ENCODE results near the gene NECTIN4.

DNA sequence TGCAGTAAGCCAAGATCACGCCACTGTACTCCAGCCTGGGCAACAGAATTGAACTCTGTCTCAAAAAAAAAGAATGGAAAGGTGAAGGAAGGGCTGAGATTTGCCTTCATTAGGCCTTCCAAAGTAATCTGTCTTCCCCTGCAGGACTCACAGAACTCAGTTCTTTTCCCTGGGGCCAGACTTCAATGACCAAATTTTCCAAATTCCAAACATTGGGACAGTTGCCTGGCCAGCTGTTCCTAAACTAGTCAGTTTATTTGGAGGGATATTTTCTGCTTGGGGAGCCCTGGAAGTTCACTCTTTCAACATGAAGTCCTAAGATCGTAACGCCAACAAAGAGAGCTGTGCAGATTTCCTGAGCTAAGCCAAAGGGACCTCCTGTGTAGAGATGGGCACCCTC, 48.5 kb upstream of the NECTIN4 start:
- TF ChIP-seq, protein P1, sequence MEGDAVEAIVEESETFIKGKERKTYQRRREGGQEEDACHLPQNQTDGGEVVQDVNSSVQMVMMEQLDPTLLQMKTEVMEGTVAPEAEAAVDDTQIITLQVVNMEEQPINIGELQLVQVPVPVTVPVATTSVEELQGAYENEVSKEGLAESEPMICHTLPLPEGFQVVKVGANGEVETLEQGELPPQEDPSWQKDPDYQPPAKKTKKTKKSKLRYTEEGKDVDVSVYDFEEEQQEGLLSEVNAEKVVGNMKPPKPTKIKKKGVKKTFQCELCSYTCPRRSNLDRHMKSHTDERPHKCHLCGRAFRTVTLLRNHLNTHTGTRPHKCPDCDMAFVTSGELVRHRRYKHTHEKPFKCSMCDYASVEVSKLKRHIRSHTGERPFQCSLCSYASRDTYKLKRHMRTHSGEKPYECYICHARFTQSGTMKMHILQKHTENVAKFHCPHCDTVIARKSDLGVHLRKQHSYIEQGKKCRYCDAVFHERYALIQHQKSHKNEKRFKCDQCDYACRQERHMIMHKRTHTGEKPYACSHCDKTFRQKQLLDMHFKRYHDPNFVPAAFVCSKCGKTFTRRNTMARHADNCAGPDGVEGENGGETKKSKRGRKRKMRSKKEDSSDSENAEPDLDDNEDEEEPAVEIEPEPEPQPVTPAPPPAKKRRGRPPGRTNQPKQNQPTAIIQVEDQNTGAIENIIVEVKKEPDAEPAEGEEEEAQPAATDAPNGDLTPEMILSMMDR (IDR thresholded peaks at IDR 0.05) = no peak
- no peak for TF ChIP-seq POLR2AphosphoS5 (IDR thresholded peaks at IDR 0.05)
- TF ChIP-seq POLR2A (IDR thresholded peaks at IDR 0.05) = no peak
